Common myeloid progenitor, CD34-positive (primary cell): ENCODE results near the gene TMC1.
"Not testable (repeated sequence)": the region's sequence is repeated elsewhere in the genome, so short reads cannot be mapped to it uniquely, and the experiment has no call there.

ENCODE experiments used
- CTCF ChIA-PET: fragments of 350-600 bp; sonication (Branson Sonifier 250); formaldehyde crosslinking; loops from one replicate; lab custom pipeline; 2021; ENCODE audit warnings: antibody characterized with exemption; lab: Charles Lee
- POLR2A ChIA-PET: fragments of 350-600 bp; sonication (Branson Sonifier 250); formaldehyde crosslinking; loops from one replicate; lab custom pipeline; 2021; ENCODE audit warnings: antibody characterized with exemption; lab: Charles Lee
- DNase-seq, 3 donors: peaks; one replicate each; pipeline versions ENCODE4 v3.0.0 to v3.0.0-alpha.2; 2013
- H3K27ac ChIP-seq, 2 experiments: 1 replicate in 1 of 2; 2 replicates in 1 of 2; pipeline ENCODE4 v1.7.0; 2013; ENCODE audit warnings: inconsistent platforms in 2 of 2, low read length in 2 of 2, mild to moderate bottlenecking in 2 of 2, low read depth in 1 of 2, moderate library complexity in 1 of 2; ENCODE audit not compliant: severe bottlenecking in 2 of 2, insufficient read depth in 1 of 2, poor library complexity in 1 of 2
- H3K27me3 ChIP-seq, 5 experiments: replicated peaks in 2 of 5; 1 replicate in 3 of 5; 2 replicates in 2 of 5; pipeline versions ENCODE4 v1.6.1 to v1.7.0; 2013; ENCODE audit warnings: low read length in 4 of 5, mild to moderate bottlenecking in 2 of 5, moderate library complexity in 2 of 5, inconsistent platforms in 1 of 5; ENCODE audit not compliant: insufficient read depth in 5 of 5, control insufficient read depth in 4 of 5
- H3K36me3 ChIP-seq, 4 experiments: 1 replicate in 2 of 4; 2 replicates in 2 of 4; pipeline versions ENCODE4 v1.6.1 to v1.7.0; 2013; ENCODE audit warnings: low read length in 3 of 4, control low read depth in 1 of 4, mild to moderate bottlenecking in 1 of 4; ENCODE audit not compliant: control insufficient read depth in 4 of 4, insufficient read depth in 4 of 4
- H3K4me1 ChIP-seq, 4 experiments: 1 replicate in 3 of 4; 2 replicates in 1 of 4; pipeline versions ENCODE4 v1.6.1 to v1.7.1; 2013; ENCODE audit warnings: low read length in 3 of 4, mild to moderate bottlenecking in 3 of 4, control low read depth in 1 of 4, inconsistent platforms in 1 of 4, moderate library complexity in 1 of 4; ENCODE audit not compliant: control insufficient read depth in 4 of 4, insufficient read depth in 4 of 4; ENCODE audit errors: control extremely low read depth in 1 of 4
- H3K4me3 ChIP-seq, 7 experiments: 1 replicate in 4 of 7; 2 replicates in 3 of 7; pipeline versions ENCODE4 v1.5.1 to v1.7.0; 2013; ENCODE audit warnings: mild to moderate bottlenecking in 7 of 7, low read length in 6 of 7, moderate library complexity in 6 of 7, inconsistent platforms in 2 of 7, low read depth in 2 of 7, control low read depth in 1 of 7; ENCODE audit not compliant: insufficient read depth in 4 of 7, control insufficient read depth in 1 of 7; ENCODE audit errors: extremely low read depth in 1 of 7
- H3K9me3 ChIP-seq, 5 experiments: 1 replicate in 4 of 5; 2 replicates in 1 of 5; pipeline versions ENCODE4 v1.6.1 to v1.7.1; 2013; ENCODE audit warnings: low read length in 4 of 5, mild to moderate bottlenecking in 2 of 5, inconsistent platforms in 1 of 5, low read depth in 1 of 5, moderate library complexity in 1 of 5; ENCODE audit not compliant: control insufficient read depth in 4 of 5, insufficient read depth in 2 of 5; ENCODE audit errors: control extremely low read depth in 1 of 5
- WGBS: methylation state at CpG from one replicate; pipeline ENCODE4 v1.1.5; 2013; ENCODE audit not compliant: insufficient coverage; 5-methylcytosine and 5-hydroxymethylcytosine counted together

TMC1 gene

GRCh38 chr9:72491242-72491641 is 30.2 kb upstream of the TMC1 start:
- ChIA-PET CTCF (interaction anchor here (1.2 kb wide), 2 partner anchors 9 kb away, joined by 4 to 5 read pairs; no protein-coding TSS in a partner anchor), POLR2A (interaction anchor here (0.5 kb wide), 1 partner anchor 12 kb away, joined by 3 read pairs; no protein-coding TSS in a partner anchor)
- DNase-seq: no peak
- Histone ChIP-seq H3K4me3 (no peak overlapping the region), H3K9me3 (no peaks in the 10 kb centered on the region), H3K27ac (no peak overlapping the region), H3K27me3 (peaks cover 0 to 6% (median 0%) of the 10 kb centered on the region in 5 experiments), H3K36me3 (no peaks in the 10 kb centered on the region), H3K4me1 (no peaks in the 10 kb centered on the region)
- WGBS: no CpG with 5 or more reads among the region's 2 CpGs

GRCh38 chr9:72494051-72494450 is 27.4 kb upstream of the TMC1 start:
- Histone ChIP-seq H3K9me3 (no peaks in the 10 kb centered on the region), H3K4me1 (no peaks in the 10 kb centered on the region), H3K27ac (no peak overlapping the region), H3K4me3 (no peak overlapping the region), H3K27me3 (peaks cover 0 to 2% (median 0%) of the 10 kb centered on the region in 5 experiments), H3K36me3 (no peaks in the 10 kb centered on the region)
- ChIA-PET POLR2A (no interaction called here), CTCF (interaction anchor here (0.6 kb wide), 1 partner anchor 77 kb away, joined by 3 read pairs; no protein-coding TSS in a partner anchor)
- no peak for DNase-seq

GRCh38 chr9:72497447-72498046 is 23.9 kb upstream of the TMC1 start:
- ChIA-PET POLR2A (no interaction called here), CTCF (interaction anchor here (1.0 kb wide), 1 partner anchor 42 kb away, joined by 3 read pairs; no protein-coding TSS in a partner anchor)
- Histone ChIP-seq H3K27me3 (no peaks in the 10 kb centered on the region), H3K27ac (no peak overlapping the region), H3K4me1 (no peaks in the 10 kb centered on the region), H3K36me3 (no peaks in the 10 kb centered on the region), H3K4me3 (no peak overlapping the region), H3K9me3 (no peaks in the 10 kb centered on the region)
- DNase-seq: no peak
- 89% methylated on average over 9 of the region's 9 CpGs for WGBS

GRCh38 chr9:72506615-72507014 is 14.8 kb upstream of the TMC1 start:
- 90% methylated on average over 2 of the region's 3 CpGs for WGBS
- no peak for DNase-seq
- no peaks in the 10 kb centered on the region for H3K9me3 ChIP-seq
- H3K27ac ChIP-seq: no peak overlapping the region
- no peaks in the 10 kb centered on the region for H3K27me3 ChIP-seq
- no peaks in the 10 kb centered on the region for H3K4me1 ChIP-seq
- POLR2A ChIA-PET: interaction anchor here (0.7 kb wide), 1 partner anchor 167 kb away, joined by 3 read pairs; no protein-coding TSS in a partner anchor
- H3K36me3 ChIP-seq: no peaks in the 10 kb centered on the region
- H3K4me3 ChIP-seq: no peak overlapping the region
- CTCF ChIA-PET: no interaction called here

- ChIA-PET POLR2A (no interaction called here), CTCF (no interaction called here)
- WGBS: no CpG with 5 or more reads among the region's 1 CpG
- H3K27ac ChIP-seq: no peak overlapping the region
- no peaks in the 10 kb centered on the region for H3K27me3 ChIP-seq
- no peaks in the 10 kb centered on the region for H3K9me3 ChIP-seq
- no peaks in the 10 kb centered on the region for H3K36me3 ChIP-seq
- no peak overlapping the region for H3K4me3 ChIP-seq
- no peaks in the 10 kb centered on the region for H3K4me1 ChIP-seq
- no peak for DNase-seq
These were observed 12.4 kb upstream of the TMC1 start for GRCh38 chr9:72509053-72509452.

GRCh38 chr9:72509635-72510034 is 11.8 kb upstream of the TMC1 start:
- no peak for DNase-seq
- no peak overlapping the region for H3K4me3 ChIP-seq
- ChIA-PET CTCF (no interaction called here), POLR2A (no interaction called here)
- H3K9me3 ChIP-seq: no peaks in the 10 kb centered on the region
- no peaks in the 10 kb centered on the region for H3K4me1 ChIP-seq
- no peak overlapping the region for H3K27ac ChIP-seq
- H3K27me3 ChIP-seq: no peaks in the 10 kb centered on the region
- H3K36me3 ChIP-seq: no peaks in the 10 kb centered on the region
- no CpG with 5 or more reads among the region's 1 CpG for WGBS

- H3K4me1 ChIP-seq, H3K27me3 ChIP-seq, H3K27ac ChIP-seq, H3K36me3 ChIP-seq, H3K4me3 ChIP-seq, DNase-seq, H3K9me3 ChIP-seq, POLR2A ChIA-PET, CTCF ChIA-PET: not testable (repeated sequence)
- 97% methylated on average over 6 of the region's 9 CpGs for WGBS
These were observed 397 bp upstream of the TMC1 start for GRCh38 chr9:72521011-72521410.
